Suprapubic skin (tissue), 3 donors: ENCODE measurements around the gene SLCO3A1.

Source experiments
- POLR2A ChIP-seq, 2 donors: fragments of 450-650 bp; IDR thresholded peaks; one replicate each; pipeline ENCODE4 v1.6.1; 2017; ENCODE audit warnings: antibody characterized with exemption in 2 of 2, mild to moderate bottlenecking in 2 of 2, moderate library complexity in 2 of 2
- TF ChIP-seq, protein P1 (sequence below), 2 donors: fragments of 200-600 bp in 1 of 2; fragments of 450-650 bp in 1 of 2; sonication (generic) in 1 of 2; IDR thresholded peaks; one replicate each; pipeline ENCODE4 v1.5.1; 2016 to 2019; ENCODE audit warnings: antibody characterized with exemption in 2 of 2, mild to moderate bottlenecking in 1 of 2, moderate library complexity in 1 of 2

DNA sequence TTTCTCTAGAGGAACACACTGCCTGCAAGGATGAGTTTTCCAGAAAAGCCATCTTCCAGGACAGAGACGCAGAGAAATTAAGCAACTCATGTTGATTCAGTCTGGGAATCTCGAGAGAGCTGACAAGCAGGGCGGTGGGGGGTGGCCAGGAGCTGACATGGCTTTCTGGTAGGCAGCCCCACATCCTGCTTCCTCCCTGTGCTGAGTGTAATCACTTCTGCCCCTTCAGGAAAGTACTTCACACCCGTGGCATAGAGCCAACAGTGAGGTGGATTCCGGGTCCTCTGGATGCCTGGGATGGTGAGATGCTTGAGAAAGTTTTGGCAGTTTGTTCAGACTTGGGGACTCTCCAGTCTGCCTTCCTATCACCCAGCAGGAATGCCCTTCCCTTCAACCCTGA lies 221.1 kb downstream of the SLCO3A1 start:
- TF ChIP-seq, protein P1, sequence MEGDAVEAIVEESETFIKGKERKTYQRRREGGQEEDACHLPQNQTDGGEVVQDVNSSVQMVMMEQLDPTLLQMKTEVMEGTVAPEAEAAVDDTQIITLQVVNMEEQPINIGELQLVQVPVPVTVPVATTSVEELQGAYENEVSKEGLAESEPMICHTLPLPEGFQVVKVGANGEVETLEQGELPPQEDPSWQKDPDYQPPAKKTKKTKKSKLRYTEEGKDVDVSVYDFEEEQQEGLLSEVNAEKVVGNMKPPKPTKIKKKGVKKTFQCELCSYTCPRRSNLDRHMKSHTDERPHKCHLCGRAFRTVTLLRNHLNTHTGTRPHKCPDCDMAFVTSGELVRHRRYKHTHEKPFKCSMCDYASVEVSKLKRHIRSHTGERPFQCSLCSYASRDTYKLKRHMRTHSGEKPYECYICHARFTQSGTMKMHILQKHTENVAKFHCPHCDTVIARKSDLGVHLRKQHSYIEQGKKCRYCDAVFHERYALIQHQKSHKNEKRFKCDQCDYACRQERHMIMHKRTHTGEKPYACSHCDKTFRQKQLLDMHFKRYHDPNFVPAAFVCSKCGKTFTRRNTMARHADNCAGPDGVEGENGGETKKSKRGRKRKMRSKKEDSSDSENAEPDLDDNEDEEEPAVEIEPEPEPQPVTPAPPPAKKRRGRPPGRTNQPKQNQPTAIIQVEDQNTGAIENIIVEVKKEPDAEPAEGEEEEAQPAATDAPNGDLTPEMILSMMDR (IDR thresholded peaks at IDR 0.05) = no peak
- no peak for TF ChIP-seq POLR2A (IDR thresholded peaks at IDR 0.05)
